SK-N-SH treated with all-trans-retinoic acid at 6 μM for 48 hours (cell line): ENCODE results near the gene DISP3.

ENCODE experiments used
- ATAC-seq: fragments of 200-7000 bp; cut with Tn5 transposase; 3 replicates; pipeline ENCODE4 v1.9.1; 2020; ENCODE audit warnings: mild to moderate bottlenecking, moderate library complexity
- ARNTL ChIP-seq: fragments of 450-650 bp; formaldehyde crosslinking; IDR thresholded peaks from 2 replicates; pipeline ENCODE4 v1.5.0; 2020; ENCODE audit warnings: low read depth, mild to moderate bottlenecking, moderate library complexity, borderline replicate concordance
- CREB5 ChIP-seq: fragments of 250-450 bp; sonication (Bioruptor Pico); IDR thresholded peaks from 2 replicates; pipeline ENCODE4 v1.5.1; 2020; ENCODE audit warnings: low read depth, mild to moderate bottlenecking, moderate library complexity
- CSDC2 ChIP-seq: fragments of 250-450 bp; sonication (Bioruptor Pico); IDR thresholded peaks from 2 replicates; pipeline ENCODE4 v1.5.0; 2020; ENCODE audit warnings: mild to moderate bottlenecking, moderate library complexity
- ESRRG ChIP-seq: fragments of 250-450 bp; sonication (Bioruptor Pico); IDR thresholded peaks from 2 replicates; pipeline ENCODE4 v1.6.1; 2021; ENCODE audit warnings: mild to moderate bottlenecking
- GLIS3 ChIP-seq: fragments of 250-450 bp; sonication (Bioruptor Pico); IDR thresholded peaks from 2 replicates; pipeline ENCODE4 v1.5.0; 2020; ENCODE audit warnings: mild to moderate bottlenecking, moderate library complexity
- ISL1 ChIP-seq: fragments of 250-450 bp; sonication (Bioruptor Pico); IDR thresholded peaks from 2 replicates; pipeline ENCODE4 v2.1.2; 2022; ENCODE audit warnings: mild to moderate bottlenecking, moderate library complexity
- OSR1 ChIP-seq: fragments of 250-450 bp; sonication (Bioruptor Pico); IDR thresholded peaks from 2 replicates; pipeline ENCODE4 v1.8.0; 2022; ENCODE audit warnings: moderate library complexity, mild to moderate bottlenecking, inconsistent platforms
- PATZ1 ChIP-seq: fragments of 250-450 bp; sonication (Bioruptor Pico); IDR thresholded peaks from 2 replicates; pipeline ENCODE4 v1.8.0; 2020; ENCODE audit warnings: mild to moderate bottlenecking, moderate library complexity, borderline replicate concordance
- POU6F1 ChIP-seq: fragments of 250-450 bp; sonication (Bioruptor Pico); IDR thresholded peaks from 2 replicates; pipeline ENCODE4 v1.8.0; 2021; ENCODE audit warnings: low read depth, mild to moderate bottlenecking, moderate library complexity, borderline replicate concordance
- PPARA ChIP-seq: fragments of 250-450 bp; sonication (Bioruptor Pico); IDR thresholded peaks from 2 replicates; pipeline ENCODE4 v1.5.0; 2020; ENCODE audit warnings: mild to moderate bottlenecking, borderline replicate concordance
- RARB ChIP-seq: fragments of 250-450 bp; sonication (Bioruptor Pico); IDR thresholded peaks from 2 replicates; pipeline ENCODE4 v1.8.0; 2021; ENCODE audit warnings: mild to moderate bottlenecking, moderate library complexity
- SNAI2 ChIP-seq: fragments of 250-450 bp; sonication (Bioruptor Pico); IDR thresholded peaks from 2 replicates; pipeline ENCODE4 v1.5.0; 2020; ENCODE audit warnings: mild to moderate bottlenecking, moderate library complexity
- TCF4 ChIP-seq: fragments of 250-450 bp; sonication (Bioruptor Pico); IDR thresholded peaks from 2 replicates; pipeline ENCODE4 v1.8.0; 2021; ENCODE audit warnings: mild to moderate bottlenecking, moderate library complexity, borderline replicate concordance
- TOX ChIP-seq: fragments of 250-450 bp; sonication (Bioruptor Pico); IDR thresholded peaks from 2 replicates; pipeline ENCODE4 v1.8.0; 2021; ENCODE audit warnings: mild to moderate bottlenecking, moderate library complexity, borderline replicate concordance
- ZC3H10 ChIP-seq: fragments of 250-450 bp; sonication (Bioruptor Pico); IDR thresholded peaks from 2 replicates; pipeline ENCODE4 v1.5.1; 2021; ENCODE audit warnings: mild to moderate bottlenecking, moderate library complexity
- ZFP30 ChIP-seq: fragments of 450-650 bp; formaldehyde crosslinking; IDR thresholded peaks from 2 replicates; pipeline ENCODE4 v1.5.0; 2022; ENCODE audit warnings: mild to moderate bottlenecking, moderate library complexity
- ZNF565 ChIP-seq: fragments of 450-650 bp; formaldehyde crosslinking; conservative IDR thresholded peaks from 2 replicates; pipeline ENCODE4 v1.5.0; 2020; ENCODE audit warnings: low read depth, mild to moderate bottlenecking, moderate library complexity
- ZNF70 ChIP-seq: fragments of 450-650 bp; formaldehyde crosslinking; IDR thresholded peaks from 2 replicates; pipeline ENCODE4 v1.5.0; 2020; ENCODE audit warnings: mild to moderate bottlenecking, moderate library complexity
- ZNF8 ChIP-seq: fragments of 450-650 bp; formaldehyde crosslinking; IDR thresholded peaks from 2 replicates; pipeline ENCODE4 v1.5.0; 2020; ENCODE audit warnings: mild to moderate bottlenecking, moderate library complexity
- TF ChIP-seq, protein P1 (sequence below): fragments of 250-450 bp; sonication (Bioruptor Pico); IDR thresholded peaks from 2 replicates; pipeline ENCODE4 v1.5.0; 2020; ENCODE audit warnings: mild to moderate bottlenecking, moderate library complexity

The DISP3 gene

DNA sequence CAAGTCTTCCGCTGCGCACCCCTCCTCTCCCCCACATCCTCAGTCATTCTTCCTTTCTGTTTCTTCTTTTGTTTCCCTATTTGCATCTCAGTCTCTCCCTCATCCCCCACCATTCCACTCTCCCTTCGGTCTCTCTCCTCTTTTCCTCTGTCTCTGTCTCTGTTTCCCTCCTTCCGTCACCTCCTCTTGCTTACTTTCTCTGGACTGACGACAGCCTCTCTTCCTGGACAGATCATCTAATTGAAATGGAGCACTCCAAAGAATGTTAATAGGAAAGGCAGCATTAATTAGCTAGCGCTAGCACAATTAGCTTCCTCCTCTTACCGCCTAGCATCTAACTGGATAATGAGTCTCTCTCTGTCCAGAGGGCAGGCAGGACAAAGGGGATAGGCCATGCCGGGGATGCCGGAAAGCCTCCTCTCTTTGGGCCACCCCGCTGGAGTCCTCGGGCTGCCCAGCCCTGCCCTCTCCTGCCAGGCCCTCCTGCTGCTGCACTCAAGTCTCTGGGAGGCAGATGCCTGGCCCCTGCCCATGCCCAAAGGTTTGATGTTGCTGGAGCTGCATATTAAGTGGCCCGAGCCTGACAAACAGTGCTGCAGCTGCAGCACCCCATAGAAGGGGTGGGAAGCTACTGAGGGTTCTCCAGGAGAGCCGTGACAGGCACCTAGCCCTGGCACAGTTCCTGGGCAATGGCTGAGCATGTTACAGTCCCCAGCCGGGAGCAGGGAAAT, 20.8 kb downstream of the DISP3 start:
- ATAC-seq: no peak
- TF ChIP-seq RARB (no peak), CREB5 (no peak), ZNF8 (no peak), OSR1 (CRISPR knock-in tag) (no peak), ZC3H10 (CRISPR knock-in tag) (no peak), TCF4 (no peak), ISL1 (CRISPR knock-in tag) (no peak), CSDC2 (no peak), TOX (CRISPR knock-in tag) (no peak), ZNF565 (CRISPR knock-in tag) (no peak), GLIS3 (CRISPR knock-in tag) (no peak), ARNTL (CRISPR knock-in tag) (no peak), PPARA (CRISPR knock-in tag) (no peak), PATZ1 (CRISPR knock-in tag) (no peak), SNAI2 (CRISPR knock-in tag) (no peak), ZNF70 (CRISPR knock-in tag) (no peak), ESRRG (CRISPR knock-in tag) (no peak)

GRCh38 chr1:11500881-11501280, 21.9 kb downstream of the DISP3 start:
- no peak for ATAC-seq
- no peak for TF ChIP-seq PATZ1 (CRISPR knock-in tag)
- TF ChIP-seq, protein P1, sequence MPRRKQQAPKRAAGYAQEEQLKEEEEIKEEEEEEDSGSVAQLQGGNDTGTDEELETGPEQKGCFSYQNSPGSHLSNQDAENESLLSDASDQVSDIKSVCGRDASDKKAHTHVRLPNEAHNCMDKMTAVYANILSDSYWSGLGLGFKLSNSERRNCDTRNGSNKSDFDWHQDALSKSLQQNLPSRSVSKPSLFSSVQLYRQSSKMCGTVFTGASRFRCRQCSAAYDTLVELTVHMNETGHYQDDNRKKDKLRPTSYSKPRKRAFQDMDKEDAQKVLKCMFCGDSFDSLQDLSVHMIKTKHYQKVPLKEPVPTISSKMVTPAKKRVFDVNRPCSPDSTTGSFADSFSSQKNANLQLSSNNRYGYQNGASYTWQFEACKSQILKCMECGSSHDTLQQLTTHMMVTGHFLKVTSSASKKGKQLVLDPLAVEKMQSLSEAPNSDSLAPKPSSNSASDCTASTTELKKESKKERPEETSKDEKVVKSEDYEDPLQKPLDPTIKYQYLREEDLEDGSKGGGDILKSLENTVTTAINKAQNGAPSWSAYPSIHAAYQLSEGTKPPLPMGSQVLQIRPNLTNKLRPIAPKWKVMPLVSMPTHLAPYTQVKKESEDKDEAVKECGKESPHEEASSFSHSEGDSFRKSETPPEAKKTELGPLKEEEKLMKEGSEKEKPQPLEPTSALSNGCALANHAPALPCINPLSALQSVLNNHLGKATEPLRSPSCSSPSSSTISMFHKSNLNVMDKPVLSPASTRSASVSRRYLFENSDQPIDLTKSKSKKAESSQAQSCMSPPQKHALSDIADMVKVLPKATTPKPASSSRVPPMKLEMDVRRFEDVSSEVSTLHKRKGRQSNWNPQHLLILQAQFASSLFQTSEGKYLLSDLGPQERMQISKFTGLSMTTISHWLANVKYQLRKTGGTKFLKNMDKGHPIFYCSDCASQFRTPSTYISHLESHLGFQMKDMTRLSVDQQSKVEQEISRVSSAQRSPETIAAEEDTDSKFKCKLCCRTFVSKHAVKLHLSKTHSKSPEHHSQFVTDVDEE: no peak
- no peak for TF ChIP-seq ARNTL (CRISPR knock-in tag)
- no peak for TF ChIP-seq ZC3H10 (CRISPR knock-in tag)
- TF ChIP-seq CSDC2: no peak

DNA sequence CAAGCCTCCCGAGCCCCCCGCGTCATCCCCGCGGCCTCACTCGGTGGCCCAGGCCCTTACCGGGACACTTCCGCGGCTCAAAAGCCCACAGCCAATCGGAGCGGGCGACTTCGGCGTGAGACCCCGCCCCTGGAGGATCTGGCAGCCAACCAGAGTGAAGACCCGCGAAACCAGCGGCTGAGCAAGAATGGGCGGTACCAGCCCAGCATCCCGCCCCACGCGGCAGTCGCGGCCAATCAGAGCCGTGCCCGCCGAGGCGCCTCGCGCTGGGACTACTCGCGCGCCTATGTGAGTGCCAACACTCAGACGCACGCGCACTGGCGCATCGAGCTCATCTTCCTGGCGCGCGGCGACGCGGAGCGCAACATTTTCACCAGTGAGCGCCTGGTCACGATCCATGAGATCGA, 22.5 kb downstream of the DISP3 start:
- TF ChIP-seq ESRRG (CRISPR knock-in tag) (no peak), ZNF70 (CRISPR knock-in tag) (no peak), SNAI2 (CRISPR knock-in tag) (no peak), ISL1 (CRISPR knock-in tag) (no peak), ZFP30 (CRISPR knock-in tag) (no peak), TOX (CRISPR knock-in tag) (no peak), TCF4 (no peak), ZNF565 (CRISPR knock-in tag) (no peak), ZC3H10 (CRISPR knock-in tag) (no peak), PPARA (CRISPR knock-in tag) (no peak), OSR1 (CRISPR knock-in tag) (no peak), POU6F1 (CRISPR knock-in tag) (no peak), GLIS3 (CRISPR knock-in tag) (no peak), ARNTL (CRISPR knock-in tag) (no peak)
- TF ChIP-seq, protein P1: no peak
- no peak for ATAC-seq
